AG04449 (cell line): ENCODE data around the gene WDR93.
"Not testable (repeated sequence)": the region's sequence is repeated elsewhere in the genome, so short reads cannot be mapped to it uniquely, and the experiment has no call there.

Experiments used
- CTCF ChIA-PET: fragments of 350-600 bp; formaldehyde crosslinking; extraction: SDS; loops from one replicate; lab custom pipeline; 2021; ENCODE audit warnings: antibody characterized with exemption; lab: Yijun Ruan, JAX
- POLR2A ChIA-PET: fragments of 400-600, 350-600 bp; formaldehyde crosslinking; extraction: SDS; loops from one replicate; lab custom pipeline; 2020; ENCODE audit warnings: antibody characterized with exemption, inconsistent platforms; lab: Yijun Ruan, JAX
- DNase-seq: peaks from one replicate; pipeline ENCODE4 v3.0.0-alpha.2; 2010; ENCODE audit warnings: low read depth, low spot score
- H3K4me3 ChIP-seq: 2 replicates; pipeline ENCODE4 v1.5.1; 2011; ENCODE audit warnings: low read depth, mild to moderate bottlenecking, control low read depth, low read length
- TF ChIP-seq, protein P1 (sequence below): IDR thresholded peaks from one replicate; pipeline ENCODE4 v1.5.1; 2011; ENCODE audit warnings: mild to moderate bottlenecking, moderate library complexity, low read length, control low read depth, inconsistent platforms; ENCODE audit not compliant: insufficient read depth; ENCODE audit errors: missing control alignments

The WDR93 gene

GRCh38 chr15:89686522-89686921 lies 4.1 kb upstream of the WDR93 start:
- DNase-seq, result no peak
- H3K4me3 ChIP-seq, result no peak overlapping the region
- POLR2A ChIA-PET, result no interaction called here
- TF ChIP-seq, protein P1, sequence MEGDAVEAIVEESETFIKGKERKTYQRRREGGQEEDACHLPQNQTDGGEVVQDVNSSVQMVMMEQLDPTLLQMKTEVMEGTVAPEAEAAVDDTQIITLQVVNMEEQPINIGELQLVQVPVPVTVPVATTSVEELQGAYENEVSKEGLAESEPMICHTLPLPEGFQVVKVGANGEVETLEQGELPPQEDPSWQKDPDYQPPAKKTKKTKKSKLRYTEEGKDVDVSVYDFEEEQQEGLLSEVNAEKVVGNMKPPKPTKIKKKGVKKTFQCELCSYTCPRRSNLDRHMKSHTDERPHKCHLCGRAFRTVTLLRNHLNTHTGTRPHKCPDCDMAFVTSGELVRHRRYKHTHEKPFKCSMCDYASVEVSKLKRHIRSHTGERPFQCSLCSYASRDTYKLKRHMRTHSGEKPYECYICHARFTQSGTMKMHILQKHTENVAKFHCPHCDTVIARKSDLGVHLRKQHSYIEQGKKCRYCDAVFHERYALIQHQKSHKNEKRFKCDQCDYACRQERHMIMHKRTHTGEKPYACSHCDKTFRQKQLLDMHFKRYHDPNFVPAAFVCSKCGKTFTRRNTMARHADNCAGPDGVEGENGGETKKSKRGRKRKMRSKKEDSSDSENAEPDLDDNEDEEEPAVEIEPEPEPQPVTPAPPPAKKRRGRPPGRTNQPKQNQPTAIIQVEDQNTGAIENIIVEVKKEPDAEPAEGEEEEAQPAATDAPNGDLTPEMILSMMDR, result no peak
- CTCF ChIA-PET, result no interaction called here

GRCh38 chr15:89689930-89690275 lies 708 bp upstream of the WDR93 start:
- CTCF ChIA-PET, result interaction anchor here (1.0 to 1.3 kb wide), 2 partner anchors 22 to 44 kb away, joined by 3 to 5 read pairs; no protein-coding TSS in a partner anchor
- POLR2A ChIA-PET, DNase-seq: not testable (repeated sequence)
- peak overlapping the region; percentile 94 for H3K4me3 ChIP-seq

- TF ChIP-seq, protein P1, result no peak
- POLR2A ChIA-PET, result no interaction called here
- CTCF ChIA-PET, result interaction anchor here (1.0 to 1.1 kb wide), 2 partner anchors 15 to 182 kb away, joined by 3 to 5 read pairs; partner anchors contain the start of gene PLIN1
- no peak for DNase-seq
- H3K4me3 ChIP-seq, result no peak overlapping the region
Measured at GRCh38 chr15:89693091-89693490, 2.5 kb downstream of the WDR93 start.

GRCh38 chr15:89693696-89694095 lies 3.1 kb downstream of the WDR93 start:
- DNase-seq, result no peak
- TF ChIP-seq, protein P1, result no peak
- H3K4me3 ChIP-seq, result no peak overlapping the region
- POLR2A ChIA-PET, result no interaction called here
- CTCF ChIA-PET, result interaction anchor here (1.0 to 1.1 kb wide), 2 partner anchors 15 to 181 kb away, joined by 3 to 5 read pairs; partner anchors contain the start of gene PLIN1

DNA sequence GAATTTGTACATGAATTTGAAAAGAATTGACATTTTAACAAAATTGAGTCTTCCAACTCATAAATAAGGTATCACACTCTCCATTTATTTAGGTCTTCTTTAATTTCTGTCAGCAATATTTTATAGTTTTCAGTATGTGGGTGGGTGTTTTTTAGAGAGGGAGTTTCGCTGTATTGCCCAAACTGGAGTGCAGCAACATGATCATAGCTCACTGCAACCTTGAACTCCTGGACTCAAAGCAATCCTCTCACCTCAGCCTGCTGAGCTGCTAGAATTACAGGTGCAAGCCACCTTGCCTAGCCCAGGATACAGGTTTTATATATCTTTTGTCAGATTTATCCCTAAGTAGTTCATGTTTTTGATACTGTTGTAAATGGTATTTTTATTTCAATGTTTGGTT lies 4.6 kb downstream of the WDR93 start:
- POLR2A ChIA-PET, result no interaction called here
- TF ChIP-seq, protein P1, result no peak
- CTCF ChIA-PET, result interaction anchor here (1.5 kb wide), 1 partner anchor 180 kb away, joined by 3 read pairs; no protein-coding TSS in a partner anchor

GRCh38 chr15:89704411-89704810 lies 13.8 kb downstream of the WDR93 start:
- POLR2A ChIA-PET, result no interaction called here
- CTCF ChIA-PET, result interaction anchor here (1.0 to 1.5 kb wide), 2 partner anchors 36 to 170 kb away, joined by 3 to 4 read pairs; no protein-coding TSS in a partner anchor
- H3K4me3 ChIP-seq, result no peak overlapping the region
- TF ChIP-seq, protein P1, result no peak
- no peak for DNase-seq

More for the DNA sequence above, 4.6 kb downstream of the WDR93 start:
- DNase-seq, result no peak
- H3K4me3 ChIP-seq, result no peak overlapping the region

DNA sequence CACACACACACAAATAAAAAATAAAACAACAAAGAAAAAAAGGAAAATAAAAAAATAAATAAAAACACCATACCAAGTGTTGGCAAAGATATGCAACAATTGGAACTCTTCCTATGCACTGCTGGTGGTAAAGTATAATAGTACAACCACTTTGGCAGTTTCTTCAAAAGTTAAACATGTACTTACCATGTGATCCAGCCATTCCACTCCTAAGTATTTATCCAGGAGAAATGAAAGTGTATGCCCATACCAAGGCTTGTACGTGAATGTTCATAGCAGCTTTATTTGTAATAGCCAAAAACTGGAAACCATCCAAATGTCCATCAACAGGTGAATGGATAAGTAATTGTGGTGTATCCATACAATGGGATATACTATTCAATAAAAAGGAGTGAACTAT lies 17.0 kb downstream of the WDR93 start:
- TF ChIP-seq, protein P1, result no peak
- CTCF ChIA-PET, result no interaction called here
- POLR2A ChIA-PET, result interaction anchor here (0.7 kb wide), 1 partner anchor 24 kb away, joined by 3 read pairs; no protein-coding TSS in a partner anchor
- DNase-seq, result no peak
- H3K4me3 ChIP-seq, result no peak overlapping the region
